CD4-positive, alpha-beta T cell treated with Interleukin-2 at 100 ng/mL for 4 hours (primary cell): Measurements from ENCODE around the gene USP24.
A peak's percentile ranks its signal among the peaks of the same experiment; 100 is the strongest.

ENCODE experiments used
- DNase-seq: peaks from one replicate; pipeline ENCODE4 v3.0.0-alpha.2; 2020; ENCODE audit warnings: low spot score

Gene USP24

DNA sequence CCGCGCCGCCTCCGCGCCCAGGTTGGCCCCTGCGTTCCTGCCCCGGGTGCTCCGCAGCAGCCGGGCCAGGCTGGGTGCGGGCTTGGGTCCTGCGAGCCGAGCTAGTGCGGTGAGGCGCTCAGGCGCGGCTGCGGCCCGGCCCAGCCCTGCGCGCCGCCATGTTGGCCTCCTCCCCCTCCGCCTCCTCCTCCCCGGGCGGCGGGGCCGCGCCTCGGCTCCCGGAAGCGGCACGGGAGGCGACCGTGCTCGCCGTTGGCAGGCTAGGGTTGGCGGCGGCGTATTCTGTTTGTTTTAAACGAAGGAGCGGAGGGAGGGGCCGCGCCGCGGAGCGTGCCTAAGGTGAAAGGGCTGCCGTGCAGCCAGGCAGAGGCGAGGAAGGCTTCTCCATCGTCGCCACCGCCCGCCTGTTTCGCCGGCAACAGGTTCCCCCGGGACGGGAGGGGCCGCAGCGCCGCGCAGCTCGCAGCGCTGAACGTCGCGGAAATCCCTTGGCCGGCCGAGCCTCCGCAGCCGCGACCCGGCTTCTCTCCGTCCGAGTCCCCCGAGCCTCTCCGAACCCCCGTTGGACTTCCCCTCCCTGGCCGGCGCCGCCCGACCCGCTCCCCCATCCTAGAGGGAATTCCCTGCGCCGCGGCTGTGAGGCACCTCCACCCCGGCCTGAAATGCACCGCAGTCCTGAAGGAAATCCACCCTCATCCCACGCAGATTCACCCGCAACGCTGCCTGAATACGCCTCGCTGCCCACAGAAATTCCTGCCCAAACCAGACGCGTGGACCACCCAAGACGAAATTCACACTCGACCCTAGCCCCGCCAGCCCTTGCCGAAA is at the start of gene USP24:
TSS of gene USP24 (minus strand) at position 171 of the 828 bp plus-strand sequence. CDS start 251 bp downstream, outside the sequence.
- peak; percentile 85 for DNase-seq

- DNase-seq = no peak
Observed at GRCh38 chr1:55262822-55263221, 47.7 kb upstream of the USP24 start.

DNA sequence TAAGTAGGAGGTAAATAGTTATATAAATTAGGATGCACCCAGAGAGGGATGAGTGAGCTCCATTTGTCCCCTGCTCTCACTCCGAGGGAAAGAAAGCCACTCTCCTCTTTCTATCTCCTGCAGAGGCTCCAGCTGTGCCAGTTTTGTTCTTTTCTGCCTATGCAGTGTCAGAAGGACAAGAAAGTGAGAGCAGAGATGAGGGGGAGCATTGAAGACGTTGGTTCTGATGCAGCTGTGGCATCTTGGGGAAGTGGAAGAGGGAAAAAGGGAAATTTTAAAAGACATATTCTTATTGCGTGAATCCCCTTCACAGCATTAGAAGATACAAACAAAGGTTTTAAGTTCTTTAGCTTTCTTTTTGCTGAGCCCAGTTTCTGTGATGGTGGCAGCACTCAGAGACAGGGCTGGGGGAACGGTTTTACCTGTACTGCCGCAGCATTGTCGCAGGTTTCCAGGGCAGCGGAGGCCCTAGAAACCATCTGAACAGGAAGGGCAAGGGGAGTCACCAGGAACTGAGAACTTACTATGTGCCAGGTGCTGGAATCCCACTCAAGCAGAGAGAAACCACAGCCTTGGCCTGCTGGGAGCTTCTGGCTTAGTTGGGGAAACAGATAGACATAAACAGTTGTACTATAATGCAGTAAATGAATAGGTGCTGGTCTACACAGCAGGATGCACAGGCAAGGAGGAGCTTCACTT is 44.9 kb upstream of the USP24 start:
- DNase-seq = no peak

GRCh38 chr1:55257958-55258357 is 42.8 kb upstream of the USP24 start:
- peak; percentile 47 for DNase-seq

GRCh38 chr1:55255901-55256300 is 40.7 kb upstream of the USP24 start:
- no peak for DNase-seq

- DNase-seq = no peak
Observed at GRCh38 chr1:55252942-55253589, 37.9 kb upstream of the USP24 start.

GRCh38 chr1:55250399-55251075 is 35.4 kb upstream of the USP24 start:
- no peak for DNase-seq

- DNase-seq = no peak
Observed at GRCh38 chr1:55249646-55250398, 34.7 kb upstream of the USP24 start.

DNA sequence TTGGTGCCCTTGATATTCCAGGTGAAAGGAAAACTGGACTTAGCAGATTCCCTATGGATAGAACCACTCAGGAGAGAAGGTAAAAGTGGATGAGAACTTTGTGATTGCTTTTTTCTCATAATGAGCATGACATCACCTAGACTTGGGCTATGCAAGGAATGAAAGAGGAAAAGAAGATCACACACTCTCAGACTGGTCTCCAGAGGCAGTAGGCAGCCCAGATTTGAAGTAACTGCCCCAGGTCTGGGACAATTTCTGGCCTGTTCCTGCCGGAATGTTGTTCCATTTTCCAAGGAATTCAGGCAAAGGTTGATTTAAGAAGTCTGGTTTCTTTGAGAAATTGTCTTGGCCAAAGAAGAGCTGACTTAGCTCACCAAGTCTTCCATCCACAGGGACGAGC is 31.7 kb upstream of the USP24 start:
- DNase-seq = no peak

DNA sequence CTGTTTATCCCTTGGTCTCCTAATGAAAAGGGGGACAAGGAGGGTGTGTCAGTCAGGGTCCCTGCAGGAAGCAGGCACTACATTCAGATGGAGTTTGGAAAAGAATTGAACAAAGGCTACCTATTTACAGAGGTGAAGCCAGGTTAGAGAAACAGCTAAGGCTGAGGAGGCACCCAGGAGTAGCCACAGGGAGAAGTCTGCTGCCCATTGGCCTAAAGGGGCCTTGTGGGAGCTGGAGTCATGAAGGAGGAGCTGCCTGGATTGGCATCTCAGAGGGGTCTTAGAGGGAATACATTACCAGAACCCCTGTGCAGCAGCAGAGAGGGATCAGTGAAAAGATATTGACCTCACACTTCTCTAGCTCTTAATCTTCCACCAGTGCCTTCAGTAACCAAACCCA is 31.2 kb upstream of the USP24 start:
- DNase-seq = no peak

DNA sequence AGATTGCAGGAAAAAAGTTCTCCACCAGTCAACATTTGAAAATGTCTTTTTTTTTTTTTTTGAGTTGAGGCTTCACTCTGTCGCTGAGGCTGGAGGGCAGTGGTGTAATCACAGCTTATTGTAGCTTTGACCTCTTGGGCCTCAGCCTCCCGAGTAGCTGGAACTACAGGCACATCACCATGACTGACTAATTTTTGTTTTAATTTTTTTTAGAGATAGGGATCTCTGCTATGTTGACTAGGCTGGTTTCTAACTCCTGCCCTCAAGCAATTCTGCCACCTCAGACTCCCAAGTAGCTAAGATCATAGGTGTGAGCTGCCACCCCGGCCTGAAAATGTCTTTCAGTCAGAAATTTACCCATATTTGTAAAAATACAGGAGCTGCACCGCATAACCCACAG is 30.6 kb upstream of the USP24 start:
- no peak for DNase-seq

GRCh38 chr1:55244476-55245099 is 29.4 kb upstream of the USP24 start:
- DNase-seq = no peak

GRCh38 chr1:55243655-55244054 is 28.5 kb upstream of the USP24 start:
- DNase-seq = no peak

GRCh38 chr1:55239548-55239947 is 24.4 kb upstream of the USP24 start:
- no peak for DNase-seq

DNA sequence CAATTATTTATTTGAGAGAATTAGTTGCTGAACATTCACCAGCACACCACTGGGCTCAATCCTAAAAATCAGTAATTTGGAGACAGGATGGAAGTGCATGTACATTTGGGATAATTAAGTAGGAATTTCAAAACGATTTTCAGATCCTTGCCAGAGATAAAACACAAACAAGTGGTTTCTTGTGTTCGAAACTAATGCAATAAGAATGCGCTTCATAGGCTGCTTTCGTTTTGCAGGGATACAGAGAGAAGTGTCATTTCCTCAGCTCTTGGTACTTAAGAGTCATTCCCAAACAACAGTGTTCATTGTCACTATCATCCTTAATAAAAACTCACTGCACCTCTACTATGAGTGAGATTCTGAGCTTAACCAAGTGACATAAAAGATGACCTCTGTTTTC is 20.6 kb upstream of the USP24 start:
- DNase-seq = no peak

DNA sequence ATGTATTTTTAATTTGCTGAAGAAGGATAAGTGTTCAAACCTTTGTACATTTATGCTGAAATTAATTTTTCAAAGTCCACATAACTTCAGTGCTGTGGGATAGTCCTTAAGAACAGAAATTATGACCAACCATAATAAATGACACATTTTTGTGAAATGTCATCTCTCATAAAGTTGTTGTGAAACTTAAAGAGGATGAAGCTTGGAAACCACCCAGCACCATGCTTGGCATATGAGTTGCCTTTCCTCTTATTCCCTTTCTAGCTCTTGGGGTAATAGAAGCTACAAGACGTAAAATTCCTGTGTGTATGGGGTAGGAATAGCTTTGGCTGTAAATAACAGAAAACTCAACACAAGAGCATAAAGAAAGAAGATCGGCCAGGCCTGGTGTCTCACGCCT is 18.9 kb upstream of the USP24 start:
- DNase-seq = no peak

GRCh38 chr1:55233145-55233777 is 18.1 kb upstream of the USP24 start:
- DNase-seq = no peak

- no peak for DNase-seq
Observed at GRCh38 chr1:55232448-55233144, 17.4 kb upstream of the USP24 start.

DNA sequence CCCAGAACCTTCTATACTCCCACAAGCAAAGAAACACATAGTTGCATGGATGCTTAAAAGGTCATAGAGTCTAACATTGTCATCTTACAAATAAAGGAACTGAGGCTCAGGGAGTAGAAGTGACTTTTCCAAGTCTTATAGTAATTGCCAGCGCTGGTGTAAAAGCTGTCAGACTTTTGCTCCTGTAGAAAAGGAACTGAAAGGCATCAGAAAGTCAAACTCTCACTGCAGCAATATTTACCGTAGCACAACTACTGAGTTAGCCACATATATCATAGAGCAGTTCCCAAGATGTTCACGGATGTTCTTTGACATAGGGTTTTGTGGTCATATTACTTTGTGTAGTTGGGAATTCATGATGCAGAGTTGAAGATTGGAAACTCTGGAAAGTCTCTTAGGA is 16.6 kb upstream of the USP24 start:
- DNase-seq = no peak

DNA sequence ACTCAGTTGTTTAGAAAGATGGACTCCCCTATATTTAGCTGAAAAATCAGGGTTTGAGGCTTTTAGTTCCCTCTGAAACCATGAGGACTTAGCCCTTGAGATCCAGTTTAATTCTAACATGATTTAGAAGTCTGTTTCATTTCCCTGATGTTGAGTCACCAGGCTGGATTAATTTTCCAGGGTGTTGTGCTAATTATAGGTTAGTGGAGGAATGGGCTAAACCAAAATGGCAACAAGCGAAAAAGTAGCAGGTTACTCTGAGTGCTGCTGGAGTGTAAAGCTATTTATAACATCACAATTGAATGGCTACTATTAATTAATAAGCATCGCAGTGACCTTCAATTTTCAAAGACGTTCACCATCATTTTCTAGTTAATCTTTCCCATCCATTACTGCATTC is 15.5 kb upstream of the USP24 start:
- DNase-seq = no peak
